MM.1S (cell line): ENCODE measurements around the gene PRSS38.

Experiments used
- CTCF ChIP-seq: fragments of 300-600 bp; sonication (generic); IDR thresholded peaks from 2 replicates; pipeline ENCODE4 v1.5.1; 2016; ENCODE audit warnings: antibody characterized with exemption, low read length, mixed read lengths
- EZH2 ChIP-seq: fragments of 300-600 bp; sonication (generic); optimal IDR thresholded peaks from 2 replicates; pipeline ENCODE3; 2017; ENCODE audit warnings: low read depth, mild to moderate bottlenecking, antibody characterized with exemption, low read length, mixed read lengths
- EZH2phosphoT487 ChIP-seq: fragments of 300-600 bp; sonication (generic); IDR thresholded peaks from 2 replicates; pipeline ENCODE4 v1.6.1; 2018; ENCODE audit warnings: antibody characterized with exemption, low read length

DNA sequence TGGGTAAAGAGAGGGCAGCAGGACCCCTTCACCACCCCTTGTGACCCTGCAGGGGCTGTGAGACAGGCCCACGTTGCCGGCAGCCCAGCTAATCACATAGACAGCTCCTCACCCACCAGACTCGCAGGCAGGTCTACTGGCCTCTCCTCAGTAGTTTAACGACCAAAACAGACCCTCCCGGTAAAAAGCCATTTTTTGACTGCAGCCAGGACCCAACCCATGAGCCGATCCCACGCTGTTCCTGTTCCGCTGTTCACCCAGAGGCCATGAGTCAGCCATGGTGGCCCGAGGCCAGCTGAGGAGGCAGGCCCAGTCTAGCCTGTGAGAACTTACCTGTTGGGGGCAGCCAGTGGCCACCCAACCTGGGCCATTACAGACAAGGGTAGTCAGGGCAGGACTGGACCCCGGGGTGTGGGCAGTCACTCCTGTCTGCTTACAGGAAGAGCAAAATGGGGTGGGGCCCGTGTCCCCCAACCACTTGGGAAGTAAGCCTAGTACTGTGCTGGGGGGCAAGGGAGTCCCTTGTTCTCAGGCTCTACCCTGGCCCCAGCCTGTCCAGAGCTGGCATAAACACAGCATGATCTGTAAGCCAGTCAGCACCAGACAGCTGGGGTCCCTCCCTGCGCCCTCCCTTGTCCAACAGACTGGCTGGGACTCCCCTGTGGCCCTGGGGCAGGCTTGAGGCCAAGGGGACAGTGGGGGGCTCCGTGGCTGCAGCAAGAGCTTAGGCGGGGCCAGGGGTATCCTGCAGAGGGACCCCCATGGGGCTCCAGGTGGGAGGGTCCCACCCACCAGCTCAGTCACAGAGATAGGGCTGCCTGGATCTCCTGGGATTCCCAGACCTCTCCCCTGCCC, 70.4 kb downstream of the PRSS38 start:
- TF ChIP-seq CTCF (no peak), EZH2 (no peak), EZH2phosphoT487 (no peak)
